ENCODE results near the gene HELZ2.

GRCh38 chr20:63580796-63581461, 6.9 kb upstream of the HELZ2 start:
- TF ChIP-seq CTCF (IDR thresholded peaks at IDR 0.05) = peak in 2 of 4 experiments; percentile 46 to 66
- no peak for TF ChIP-seq POLR2A (IDR thresholded peaks at IDR 0.05)
